HG02973 (cell line): ENCODE data around the gene PRKCSH.
A peak's percentile ranks its signal among the peaks of the same experiment; 100 is the strongest.
"Not testable (repeated sequence)": the region's sequence is repeated elsewhere in the genome, so short reads cannot be mapped to it uniquely, and the experiment has no call there.

Experiments used
- ATAC-seq: cut with Tn5 transposase; IDR thresholded peaks from one replicate; pipeline ENCODE4 v1.9.1; 2021; ENCODE audit warnings: moderate library complexity; ENCODE audit not compliant: unreplicated experiment

PRKCSH gene

GRCh38 chr19:11420429-11421370 lies 14.7 kb upstream of the PRKCSH start:
- ATAC-seq: no peak

GRCh38 chr19:11421371-11422098 lies 13.9 kb upstream of the PRKCSH start:
- no peak for ATAC-seq

DNA sequence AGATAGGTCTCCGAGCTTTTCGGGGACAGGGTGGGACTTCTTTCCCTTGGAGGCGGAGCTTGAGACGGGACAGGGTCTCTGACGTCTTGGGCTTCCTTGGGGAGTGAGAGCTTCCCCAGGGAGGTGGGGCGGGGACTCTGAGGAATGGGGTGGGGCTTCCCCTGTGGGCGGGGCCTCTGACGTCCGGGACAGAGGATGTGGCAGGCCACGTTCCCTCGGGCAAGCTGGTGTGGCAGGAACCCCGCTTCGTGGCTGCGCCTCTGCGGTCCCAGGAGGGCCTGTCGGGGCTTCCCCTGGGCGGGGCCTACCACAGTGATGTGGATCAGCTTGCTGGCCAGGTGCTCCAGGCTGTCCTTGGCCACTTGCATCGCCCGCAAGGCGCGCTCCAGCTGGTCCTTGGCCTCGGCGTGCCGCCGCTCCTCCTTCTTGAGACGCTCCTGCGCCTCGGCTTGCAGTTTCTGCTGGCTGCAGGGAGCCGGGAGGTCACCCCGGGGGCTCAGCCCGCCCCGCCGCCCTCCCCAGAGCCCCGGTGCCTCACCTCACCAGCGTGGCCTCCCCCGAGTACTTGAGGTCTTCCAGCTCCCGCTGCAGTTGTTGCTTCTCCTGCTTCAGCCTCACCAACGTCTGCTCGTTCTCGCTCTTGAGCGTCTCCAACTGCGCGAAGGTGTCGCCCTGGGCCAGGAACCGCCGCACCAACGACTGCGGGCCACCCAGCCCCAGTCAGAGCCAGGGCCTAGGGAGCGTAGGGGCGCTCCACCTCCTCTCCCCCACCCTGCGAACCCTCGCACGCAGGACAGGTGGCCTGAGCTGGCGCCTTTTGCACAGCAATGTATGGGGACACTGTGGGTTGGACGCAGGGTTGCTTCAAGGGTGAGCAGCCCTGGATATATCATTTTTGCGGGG lies 13.0 kb upstream of the PRKCSH start:
- no peak for ATAC-seq

- ATAC-seq: no peak
Measured at GRCh38 chr19:11423164-11423790, 12.2 kb upstream of the PRKCSH start.

DNA sequence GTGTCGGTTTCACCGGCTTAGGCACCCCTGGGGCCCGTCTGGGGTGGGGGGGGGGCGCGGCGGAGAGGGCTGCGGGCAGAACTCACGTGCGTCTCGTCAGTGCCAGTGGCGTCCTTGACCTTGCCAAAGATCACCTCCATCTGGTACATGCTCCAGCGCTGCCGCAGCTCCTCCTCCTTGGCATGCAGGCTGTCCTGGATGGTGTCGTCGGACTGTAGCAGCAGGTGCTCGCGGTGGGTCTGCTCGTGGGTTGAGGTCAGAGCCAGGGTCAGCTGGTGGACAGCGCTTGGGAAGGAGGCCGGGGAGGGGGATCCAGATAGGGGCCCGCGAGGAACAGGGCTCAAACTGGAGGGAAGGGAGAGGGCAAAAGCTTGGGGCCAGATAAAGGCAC lies 11.6 kb upstream of the PRKCSH start:
- ATAC-seq: no peak

DNA sequence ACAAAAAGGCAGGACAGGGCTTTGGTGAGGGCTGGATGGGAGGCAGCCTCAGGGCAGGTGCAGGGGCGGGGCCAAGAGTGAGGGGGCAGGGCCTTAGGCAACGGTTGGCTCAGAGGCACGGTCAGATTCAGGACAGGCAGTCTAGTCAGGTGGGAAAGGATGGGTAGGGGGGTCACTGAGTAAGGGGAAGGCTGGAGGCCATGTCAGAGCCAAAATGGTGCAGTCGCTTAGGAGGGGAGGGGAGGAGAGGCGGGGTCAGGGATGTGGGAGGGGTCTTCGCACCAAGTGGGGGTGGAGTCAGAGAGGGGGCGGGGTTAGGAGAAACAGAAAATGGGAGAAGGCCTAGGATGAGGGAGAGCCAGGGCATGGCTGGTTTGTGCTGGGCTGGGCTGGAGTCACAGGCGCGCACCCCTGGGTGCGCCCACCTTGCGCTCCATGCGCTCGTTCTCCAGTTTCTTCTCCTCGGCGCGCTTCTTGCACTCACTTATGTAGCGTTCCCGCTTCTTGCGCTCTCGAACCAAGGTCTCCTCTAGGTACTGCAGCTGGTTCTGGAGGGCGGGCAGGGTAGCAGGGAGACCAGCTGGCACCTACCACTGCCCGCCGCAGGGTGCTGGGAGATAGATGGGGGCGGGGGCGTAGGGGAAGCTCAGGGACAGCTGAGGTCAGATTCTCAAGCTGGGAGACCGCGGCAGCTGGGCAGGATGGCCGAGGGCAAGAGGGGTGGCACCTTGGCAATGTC lies 9.5 kb upstream of the PRKCSH start:
- ATAC-seq: no peak

DNA sequence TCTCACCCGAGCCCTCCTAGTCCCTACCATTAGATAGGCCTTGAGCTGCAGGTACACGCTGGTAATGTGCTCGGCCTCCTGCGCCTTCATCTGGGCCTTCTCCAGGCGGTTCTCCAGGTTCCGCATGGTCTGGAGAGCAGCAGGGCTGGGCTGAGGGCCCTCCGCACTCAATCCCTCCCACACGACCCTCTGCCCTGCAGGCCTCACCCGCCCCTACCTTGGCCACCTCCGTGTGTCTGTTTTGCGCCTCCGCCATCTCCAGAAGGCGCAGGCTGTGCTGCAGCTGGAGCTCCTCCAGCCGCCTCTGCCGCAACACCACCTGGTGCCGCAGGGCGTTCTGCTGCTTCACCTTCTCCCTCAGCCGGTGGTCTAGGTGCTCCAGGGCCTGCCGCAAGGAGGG lies 8.8 kb upstream of the PRKCSH start:
- ATAC-seq: no peak

GRCh38 chr19:11433526-11433925 lies 1.9 kb upstream of the PRKCSH start:
- ATAC-seq: not testable (repeated sequence)

DNA sequence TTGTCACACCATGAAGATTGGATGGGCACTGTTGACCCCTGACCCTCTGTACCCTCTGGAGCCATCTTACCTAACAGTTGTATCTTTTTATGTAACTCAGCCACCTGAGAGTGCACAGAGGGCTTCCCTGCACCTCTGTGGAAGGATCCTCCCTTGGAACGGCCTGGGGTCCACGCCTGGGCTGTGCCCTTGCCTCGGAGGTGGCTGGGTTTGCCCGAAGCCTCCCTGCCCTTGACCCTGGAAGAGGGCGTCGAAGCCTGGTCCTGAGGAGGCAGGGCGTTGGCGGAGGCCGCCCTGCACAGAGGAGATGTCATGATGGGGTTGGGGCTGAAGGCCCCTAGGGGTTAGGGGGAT lies 755 bp upstream of the PRKCSH start:
- ATAC-seq: peak; percentile 6

DNA sequence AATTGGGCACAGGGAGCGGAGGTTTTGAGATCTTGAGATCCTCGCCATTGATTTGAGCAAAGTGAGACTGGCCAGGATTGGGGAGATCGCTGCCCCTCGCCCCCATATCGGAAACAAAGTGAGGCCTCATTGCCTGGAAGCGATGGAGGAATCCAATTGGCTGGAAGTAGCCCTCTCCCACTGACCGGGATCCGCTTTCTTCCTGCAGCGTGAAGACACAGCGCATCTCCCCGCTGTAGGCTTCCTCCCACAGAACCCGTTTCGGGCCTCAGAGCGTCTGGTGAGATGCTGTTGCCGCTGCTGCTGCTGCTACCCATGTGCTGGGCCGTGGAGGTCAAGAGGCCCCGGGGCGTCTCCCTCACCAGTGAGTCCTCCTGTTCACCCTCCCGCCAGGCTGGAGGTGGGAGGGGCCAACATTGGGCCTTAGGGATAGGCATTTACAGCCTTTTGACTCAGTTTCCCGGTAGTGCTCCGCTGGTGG lies 438 bp downstream of the PRKCSH start:
- no peak for ATAC-seq

GRCh38 chr19:11437955-11438354 lies 2.5 kb downstream of the PRKCSH start:
- ATAC-seq: no peak

- ATAC-seq: no peak
Measured at GRCh38 chr19:11444059-11444458, 8.6 kb downstream of the PRKCSH start.

GRCh38 chr19:11445141-11445540 lies 9.7 kb downstream of the PRKCSH start:
- ATAC-seq: no peak

GRCh38 chr19:11446271-11446651 lies 10.8 kb downstream of the PRKCSH start:
- no peak for ATAC-seq

- ATAC-seq: no peak
Measured at GRCh38 chr19:11446652-11447301, 11.3 kb downstream of the PRKCSH start.

GRCh38 chr19:11447347-11448262 lies 12.2 kb downstream of the PRKCSH start:
- ATAC-seq: no peak

- ATAC-seq: no peak
Measured at GRCh38 chr19:11448410-11448809, 13.0 kb downstream of the PRKCSH start.

GRCh38 chr19:11448923-11449554 lies 13.6 kb downstream of the PRKCSH start:
- ATAC-seq: no peak
